Esophagus (tissue), 2 donors: ENCODE results near the gene WDR46. TPM values are rescaled to one million over a fixed set of nuclear protein-coding genes. Genes with fewer than 3 reads are reported as not detected.
"Not testable (repeated sequence)": the region's sequence is repeated elsewhere in the genome, so short reads cannot be mapped to it uniquely, and the experiment has no call there.

Source experiments
- H3K27ac ChIP-seq, 2 donors: one replicate each; pipeline ENCODE4 v1.5.1; 2013; ENCODE audit warnings: low read depth in 2 of 2, mild to moderate bottlenecking in 2 of 2, inconsistent platforms in 1 of 2, low read length in 1 of 2, moderate library complexity in 1 of 2
- H3K27me3 ChIP-seq, 2 donors: one replicate each; pipeline ENCODE4 v1.6.1; 2013; ENCODE audit warnings: low read length in 2 of 2, control low read depth in 1 of 2, mild to moderate bottlenecking in 1 of 2; ENCODE audit not compliant: insufficient read depth in 2 of 2, control insufficient read depth in 1 of 2
- H3K36me3 ChIP-seq, 2 donors: one replicate each; pipeline ENCODE4 v1.6.1; 2013; ENCODE audit warnings: low read length in 1 of 2; ENCODE audit not compliant: control insufficient read depth in 2 of 2, insufficient read depth in 2 of 2
- H3K4me1 ChIP-seq, 2 donors: one replicate each; pipeline ENCODE4 v1.6.1; 2013; ENCODE audit warnings: low read length in 1 of 2; ENCODE audit not compliant: control insufficient read depth in 2 of 2, insufficient read depth in 2 of 2
- H3K4me3 ChIP-seq, 2 donors: one replicate each; pipeline ENCODE4 v1.5.1; 2013; ENCODE audit warnings: low read length in 2 of 2, mild to moderate bottlenecking in 2 of 2, low read depth in 1 of 2, moderate library complexity in 1 of 2
- H3K9me3 ChIP-seq, 2 donors: one replicate each; pipeline ENCODE4 v1.6.1; 2013; ENCODE audit warnings: mild to moderate bottlenecking in 2 of 2, low read depth in 1 of 2, low read length in 1 of 2, moderate library complexity in 1 of 2; ENCODE audit not compliant: control insufficient read depth in 2 of 2, insufficient read depth in 1 of 2
- WGBS, 2 donors: extraction: QIAGEN DNeasy Blood & Tissue Kit; methylation state at CpG; one replicate each; pipeline ENCODE4 v1.1.7; 2013; 5-methylcytosine and 5-hydroxymethylcytosine counted together
- polyA plus RNA-seq, 2 donors: library from polyadenylated mRNA; stranded (reverse); fragments of 200-250 nt; gene quantifications; one replicate each; pipeline ENCODE4 v1.2.3, GENCODE V29; 2013
- donor health status: healthy with polysubstance abuse.
- donor health status: Bipolar disorder and iron deficiency.

The WDR46 gene
- polyA plus RNA-seq, 2 donors = 38.6 to 44.5 TPM

DNA sequence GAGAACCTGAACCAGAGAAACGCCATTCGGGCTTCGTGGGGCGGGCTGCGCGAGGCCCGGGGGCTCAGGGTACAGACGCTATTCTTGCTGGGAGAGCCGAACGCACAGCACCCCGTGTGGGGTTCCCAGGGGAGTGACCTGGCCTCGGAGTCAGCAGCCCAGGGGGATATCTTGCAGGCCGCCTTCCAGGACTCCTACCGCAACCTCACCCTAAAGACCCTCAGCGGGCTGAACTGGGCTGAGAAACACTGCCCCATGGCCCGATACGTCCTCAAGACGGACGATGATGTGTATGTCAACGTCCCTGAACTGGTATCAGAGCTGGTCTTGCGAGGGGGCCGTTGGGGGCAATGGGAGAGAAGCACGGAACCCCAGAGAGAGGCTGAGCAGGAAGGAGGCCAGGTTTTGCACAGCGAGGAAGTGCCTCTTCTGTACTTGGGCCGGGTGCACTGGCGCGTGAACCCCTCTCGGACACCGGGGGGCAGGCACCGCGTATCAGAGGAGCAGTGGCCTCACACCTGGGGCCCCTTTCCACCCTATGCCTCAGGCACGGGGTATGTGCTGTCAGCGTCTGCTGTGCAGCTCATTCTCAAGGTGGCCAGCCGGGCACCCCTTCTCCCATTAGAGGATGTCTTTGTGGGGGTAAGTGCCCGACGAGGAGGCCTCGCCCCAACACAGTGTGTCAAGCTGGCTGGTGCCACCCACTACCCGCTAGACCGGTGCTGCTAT lies 11.2 kb downstream of the WDR46 start:
- peaks cover 5 to 25% of the 10 kb centered on the region in 2 donors for H3K36me3 ChIP-seq
- peak overlapping the region; percentile 91 to 98 for H3K27ac ChIP-seq
- peaks cover 4 to 12% of the 10 kb centered on the region in 2 donors for H3K4me1 ChIP-seq
- no peaks in the 10 kb centered on the region for H3K9me3 ChIP-seq
- H3K27me3 ChIP-seq = no peaks in the 10 kb centered on the region
- H3K4me3 ChIP-seq = peak overlapping the region; percentile 56 to 62
- WGBS, 2 donors = 34 to 38% methylated on average over 39 of the region's 39 CpGs

DNA sequence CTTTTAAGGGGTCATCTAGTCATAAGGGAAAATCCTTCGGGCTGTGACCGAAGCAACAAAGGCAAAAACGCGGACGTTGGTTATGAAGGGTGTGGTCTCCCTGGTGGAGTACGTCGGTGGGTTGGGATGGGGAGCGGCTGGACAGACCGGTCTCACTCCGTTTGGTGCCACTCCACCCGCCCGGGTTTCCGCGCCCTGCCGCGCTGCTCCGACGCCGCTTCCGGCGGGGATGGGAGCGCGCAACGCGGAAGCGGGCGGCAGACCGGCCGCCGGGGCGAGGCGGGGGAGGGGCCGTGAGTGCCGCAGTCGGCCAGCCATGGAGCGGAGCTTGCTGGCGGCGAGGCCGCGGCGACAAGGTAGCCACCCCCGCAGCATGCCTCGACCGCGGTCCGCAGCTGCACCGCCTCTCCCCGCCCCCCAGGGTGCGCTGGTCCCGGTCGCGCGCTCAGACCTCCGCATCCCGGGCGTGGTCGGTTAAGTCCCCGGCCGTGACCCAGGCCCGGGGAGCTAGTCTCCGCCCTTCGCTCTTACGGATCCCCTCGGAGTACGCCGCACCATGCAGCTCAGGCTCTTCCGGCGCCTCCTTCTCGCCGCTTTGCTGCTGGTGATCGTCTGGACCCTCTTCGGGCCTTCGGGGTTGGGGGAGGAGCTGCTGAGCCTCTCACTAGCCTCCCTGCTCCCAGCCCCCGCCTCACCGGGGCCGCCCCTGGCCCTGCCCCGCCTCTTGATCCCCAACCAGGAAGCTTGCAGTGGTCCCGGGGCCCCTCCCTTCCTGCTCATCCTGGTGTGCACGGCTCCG lies 12.0 kb downstream of the WDR46 start, which contains the start of gene B3GALT4:
Gene B3GALT4, plus strand, starts transcription at position 260 of the 799 bp plus-strand sequence. Its CDS starts 297 bp downstream, at position 557.
- H3K27me3 ChIP-seq = no peaks in the 10 kb centered on the region
- H3K36me3 ChIP-seq = peaks cover 5 to 25% of the 10 kb centered on the region in 2 donors
- H3K4me1 ChIP-seq = peaks cover 4 to 12% of the 10 kb centered on the region in 2 donors
- WGBS, 2 donors = 0 to 6% methylated on average over 57 to 80 of the region's 80 CpGs
- H3K4me3 ChIP-seq = peak within 1 kb of the TSS; percentile 56 to 62
- no peaks in the 10 kb centered on the region for H3K9me3 ChIP-seq
- peak within 1 kb of the TSS; percentile 91 to 98 for H3K27ac ChIP-seq

GRCh38 chr6:33276581-33276863 lies 12.5 kb downstream of the WDR46 start:
- no peaks in the 10 kb centered on the region for H3K27me3 ChIP-seq
- peaks cover 4 to 12% of the 10 kb centered on the region in 2 donors for H3K4me1 ChIP-seq
- no peaks in the 10 kb centered on the region for H3K9me3 ChIP-seq
- H3K36me3 ChIP-seq = peaks cover 5 to 25% of the 10 kb centered on the region in 2 donors
- H3K27ac ChIP-seq = peak overlapping the region; percentile 91 to 98
- H3K4me3 ChIP-seq = peak overlapping the region; percentile 56 to 62

DNA sequence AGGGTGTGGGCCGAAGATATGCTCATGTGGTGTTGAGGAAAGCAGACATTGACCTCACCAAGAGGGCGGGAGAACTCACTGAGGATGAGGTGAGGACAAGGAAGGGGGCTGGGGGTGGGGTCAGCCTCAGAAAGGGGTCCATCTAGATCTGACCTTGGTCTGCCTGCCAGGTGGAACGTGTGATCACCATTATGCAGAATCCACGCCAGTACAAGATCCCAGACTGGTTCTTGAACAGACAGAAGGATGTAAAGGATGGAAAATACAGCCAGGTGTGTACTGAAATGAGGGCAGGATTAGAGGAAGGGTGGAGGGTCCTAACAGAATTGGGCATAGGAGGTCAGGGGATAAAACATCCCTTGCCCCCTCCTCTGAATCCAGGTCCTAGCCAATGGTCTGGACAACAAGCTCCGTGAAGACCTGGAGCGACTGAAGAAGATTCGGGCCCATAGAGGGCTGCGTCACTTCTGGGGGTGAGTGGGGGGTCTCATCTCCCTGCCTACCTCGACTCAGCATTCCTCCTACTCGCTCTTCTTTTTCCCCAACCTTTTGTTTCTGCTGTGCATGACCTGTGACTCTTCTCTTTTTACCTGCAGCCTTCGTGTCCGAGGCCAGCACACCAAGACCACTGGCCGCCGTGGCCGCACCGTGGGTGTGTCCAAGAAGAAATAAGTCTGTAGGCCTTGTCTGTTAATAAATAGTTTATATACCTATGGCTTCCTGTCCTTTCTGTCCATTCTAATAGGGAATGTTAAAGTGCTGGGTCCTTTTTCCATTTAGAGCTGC lies 13.1 kb downstream of the WDR46 start:
- 65 to 68% methylated on average over 16 of the region's 16 CpGs for WGBS, 2 donors
- H3K4me1 ChIP-seq = peaks cover 4 to 12% of the 10 kb centered on the region in 2 donors
- H3K36me3 ChIP-seq = peaks cover 5 to 25% of the 10 kb centered on the region in 2 donors

GRCh38 chr6:33273924-33274902 lies 14.8 kb downstream of the WDR46 start:
- H3K4me3 ChIP-seq = peak overlapping the region; percentile 15 to 93

More for the DNA sequence above, 13.1 kb downstream of the WDR46 start:
- peak overlapping the region; percentile 91 to 98 for H3K27ac ChIP-seq
- not testable (repeated sequence) for H3K9me3 ChIP-seq, H3K27me3 ChIP-seq
- H3K4me3 ChIP-seq = peak overlapping the region; percentile 56 to 62

GRCh38 chr6:33273129-33273923 lies 15.7 kb downstream of the WDR46 start:
- peaks cover 4 to 10% of the 10 kb centered on the region in 2 donors for H3K4me1 ChIP-seq
- no peaks in the 10 kb centered on the region for H3K9me3 ChIP-seq
- H3K36me3 ChIP-seq = peaks cover 2 to 13% of the 10 kb centered on the region in 2 donors
- H3K27ac ChIP-seq = peak overlapping the region; percentile 71 to 89
- H3K4me3 ChIP-seq = peak overlapping the region; percentile 61 to 93
- H3K27me3 ChIP-seq = no peaks in the 10 kb centered on the region
- WGBS, 2 donors = 43 to 45% methylated on average over 11 of the region's 11 CpGs

More at GRCh38 chr6:33273924-33274902, 14.8 kb downstream of the WDR46 start:
- peaks cover 0 to 15% of the 10 kb centered on the region in 2 donors for H3K36me3 ChIP-seq
- WGBS, 2 donors = 49 to 50% methylated on average over 14 of the region's 14 CpGs
- peak overlapping the region; percentile 58 to 98 for H3K27ac ChIP-seq
- H3K9me3 ChIP-seq = no peaks in the 10 kb centered on the region
- H3K4me1 ChIP-seq = peaks cover 4 to 10% of the 10 kb centered on the region in 2 donors
- H3K27me3 ChIP-seq = no peaks in the 10 kb centered on the region

GRCh38 chr6:33272275-33273128 lies 16.5 kb downstream of the WDR46 start:
- Histone ChIP-seq H3K27ac (peak overlapping the region; percentile 71 to 89), H3K4me1 (peaks cover 0 to 5% of the 10 kb centered on the region in 2 donors), H3K4me3 (peak overlapping the region; percentile 61 to 93), H3K9me3 (no peaks in the 10 kb centered on the region), H3K27me3 (no peaks in the 10 kb centered on the region), H3K36me3 (peaks cover 7 to 14% of the 10 kb centered on the region in 2 donors)
- 6 to 7% methylated on average over 22 of the region's 22 CpGs for WGBS, 2 donors
